Liver (tissue), 9 donors: ENCODE results near the gene TRIM71. TPM values are rescaled to one million over a fixed set of nuclear protein-coding genes. Genes with fewer than 3 reads are reported as not detected.
"Not testable (repeated sequence)": the region's sequence is repeated elsewhere in the genome, so short reads cannot be mapped to it uniquely, and the experiment has no call there.

Experiments used
- DNase-seq: peaks from one replicate; pipeline ENCODE4 v3.0.0-alpha.2; 2017; ENCODE audit warnings: low spot score
- H3K27ac ChIP-seq, 2 donors: one replicate each; pipeline ENCODE4 v1.7.0; 2013; ENCODE audit warnings: inconsistent platforms in 2 of 2, low read length in 2 of 2, control low read depth in 1 of 2, low read depth in 1 of 2, mild to moderate bottlenecking in 1 of 2
- H3K27me3 ChIP-seq, 4 donors: one replicate each; pipeline versions ENCODE4 v1.6.1 to v1.7.0; 2013; ENCODE audit warnings: low read length in 3 of 4, inconsistent platforms in 1 of 4, mild to moderate bottlenecking in 1 of 4, moderate library complexity in 1 of 4; ENCODE audit not compliant: control insufficient read depth in 4 of 4, insufficient read depth in 4 of 4
- H3K36me3 ChIP-seq, 4 donors: one replicate each; pipeline versions ENCODE4 v1.6.1 to v1.7.0; 2013; ENCODE audit warnings: low read length in 3 of 4, mild to moderate bottlenecking in 3 of 4, low read depth in 1 of 4, moderate library complexity in 1 of 4; ENCODE audit not compliant: control insufficient read depth in 4 of 4, insufficient read depth in 3 of 4
- H3K4me1 ChIP-seq, 4 donors: one replicate each; pipeline versions ENCODE4 v1.6.1 to v1.7.0; 2013; ENCODE audit warnings: low read length in 3 of 4, mild to moderate bottlenecking in 3 of 4, moderate library complexity in 1 of 4; ENCODE audit not compliant: control insufficient read depth in 4 of 4, insufficient read depth in 4 of 4
- H3K4me3 ChIP-seq, 3 donors: one replicate each; pipeline versions ENCODE4 v1.6.1 to v1.7.0; 2013; ENCODE audit warnings: low read length in 3 of 3, control low read depth in 1 of 3, low read depth in 1 of 3, mild to moderate bottlenecking in 1 of 3
- H3K9ac ChIP-seq, 2 donors: one replicate each; pipeline ENCODE4 v1.7.0; 2013; ENCODE audit warnings: low read length in 2 of 2, mild to moderate bottlenecking in 2 of 2, moderate library complexity in 2 of 2, control low read depth in 1 of 2, low read depth in 1 of 2
- H3K9me3 ChIP-seq, 4 donors: one replicate each; pipeline versions ENCODE4 v1.6.1 to v1.7.0; 2013; ENCODE audit warnings: low read length in 3 of 4; ENCODE audit not compliant: control insufficient read depth in 4 of 4
- EGR1 ChIP-seq, 2 donors: IDR thresholded peaks; 2 replicates each; pipeline ENCODE4 v1.6.1; 2016 to 2018; ENCODE audit warnings: antibody characterized with exemption in 2 of 2, low read depth in 2 of 2
- FOXA1 ChIP-seq: IDR thresholded peaks from 2 replicates; pipeline ENCODE4 v1.6.1; 2016; ENCODE audit warnings: antibody characterized with exemption
- FOXA2 ChIP-seq: IDR thresholded peaks from 2 replicates; pipeline ENCODE4 v1.6.1; 2016; ENCODE audit warnings: antibody characterized with exemption
- GABPA ChIP-seq, 2 donors: IDR thresholded peaks in 1 of 2; conservative IDR thresholded peaks in 1 of 2; 2 replicates each; pipeline ENCODE4 v1.6.1; 2016; ENCODE audit warnings: antibody characterized with exemption in 2 of 2, mild to moderate bottlenecking in 1 of 2, moderate library complexity in 1 of 2
- HNF4A ChIP-seq, 2 donors: conservative IDR thresholded peaks; 2 replicates each; pipeline ENCODE4 v1.6.1; 2016; ENCODE audit warnings: antibody characterized with exemption in 2 of 2, mild to moderate bottlenecking in 2 of 2
- JUND ChIP-seq, 2 donors: IDR thresholded peaks; 2 replicates each; pipeline ENCODE4 v1.6.1; 2016; ENCODE audit warnings: antibody characterized with exemption in 2 of 2
- RAD21 ChIP-seq, 2 donors: IDR thresholded peaks; 2 replicates each; pipeline ENCODE4 v1.6.1; 2016; ENCODE audit warnings: antibody characterized with exemption in 2 of 2, mild to moderate bottlenecking in 2 of 2
- RXRA ChIP-seq, 2 donors: IDR thresholded peaks; 2 replicates each; pipeline ENCODE4 v1.6.1; 2017 to 2018; ENCODE audit warnings: antibody characterized with exemption in 2 of 2, mild to moderate bottlenecking in 1 of 2
- SP1 ChIP-seq: IDR thresholded peaks from 2 replicates; pipeline ENCODE4 v1.6.1; 2018; ENCODE audit warnings: antibody characterized with exemption, mild to moderate bottlenecking
- TAF1 ChIP-seq: conservative IDR thresholded peaks from 2 replicates; pipeline ENCODE4 v1.6.1; 2016; ENCODE audit warnings: antibody characterized with exemption, mild to moderate bottlenecking
- YY1 ChIP-seq: IDR thresholded peaks from 2 replicates; pipeline ENCODE4 v1.6.1; 2016; ENCODE audit warnings: antibody characterized with exemption, mild to moderate bottlenecking
- WGBS: extraction: QIAGEN DNeasy Blood & Tissue Kit; methylation state at CpG from one replicate; pipeline ENCODE4 v1.1.7; 2013; 5-methylcytosine and 5-hydroxymethylcytosine counted together
- polyA plus RNA-seq, 2 donors: library from polyadenylated mRNA; stranded (reverse) in 1 of 2; unstranded in 1 of 2; fragments of 200-250 nt in 1 of 2; fragments of >200 nt in 1 of 2; fragmentation: Nextera tagmentation in 1 of 2; extraction: Ambion mirVana in 1 of 2; gene quantifications; one replicate each; pipeline versions ENCODE4 v1.2.1 to v1.2.3, GENCODE V29; 2013 to 2015
- total RNA-seq, 2 donors: library from RNA; depleted of rRNA; stranded (reverse); fragments of >200 nt; gene quantifications; one replicate each; pipeline ENCODE4 v1.2.3, GENCODE V29; 2014
- TF ChIP-seq, protein P1 (sequence below): IDR thresholded peaks from 2 replicates; pipeline ENCODE4 v1.6.1; 2016; ENCODE audit warnings: antibody characterized with exemption
- TF ChIP-seq, protein P2 (sequence below): fragments of 150-350 bp; IDR thresholded peaks from 2 replicates; pipeline ENCODE4 v1.5.1; 2017; ENCODE audit warnings: improper control_type of control experiment, low read depth, low read length; ENCODE audit not compliant: missing input control
- TF ChIP-seq, protein P3 (sequence below): IDR thresholded peaks from 2 replicates; pipeline ENCODE4 v1.6.1; 2016; ENCODE audit warnings: antibody characterized with exemption
- TF ChIP-seq, protein P4 (sequence below): IDR thresholded peaks from 2 replicates; pipeline ENCODE4 v1.6.1; 2016; ENCODE audit warnings: antibody characterized with exemption
- donor health status: healthy.
- donor health status: healthy.
- donor health status: healthy.
- donor health status: healthy.
- donor health status: healthy.

Gene TRIM71
- total and polyA plus RNA-seq, 4 donors = under 0.01 to 9.1 TPM; not detected in 2

DNA sequence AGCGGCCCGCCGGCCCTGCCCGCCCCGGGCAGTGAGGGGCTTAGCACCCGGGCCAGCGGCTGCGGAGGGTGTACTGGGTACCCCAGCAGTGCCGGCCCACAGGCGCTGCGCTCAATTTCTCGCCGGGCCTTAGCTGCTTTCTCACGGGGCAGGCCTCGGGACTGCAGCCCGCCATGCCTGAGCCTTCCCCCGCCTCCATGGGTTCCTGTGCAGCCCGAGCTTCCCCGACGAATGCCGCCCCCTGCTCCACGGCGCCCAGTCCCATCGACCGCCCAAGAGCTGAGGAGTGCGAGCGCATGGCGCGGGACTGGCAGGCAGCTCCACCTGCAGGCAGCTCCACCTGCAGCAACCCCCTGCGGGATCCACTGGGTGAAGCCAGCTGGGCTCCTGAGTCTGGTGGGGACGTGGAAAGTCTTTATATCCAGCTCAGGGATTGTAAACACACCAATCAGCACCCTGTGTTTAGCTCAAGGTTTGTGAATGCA, 85.1 kb downstream of the TRIM71 start:
- peak; percentile 17 to 60 for TF ChIP-seq RAD21 (IDR thresholded peaks at IDR 0.05)
- not testable (repeated sequence) for H3K9ac ChIP-seq, H3K36me3 ChIP-seq, H3K27ac ChIP-seq, H3K27me3 ChIP-seq, H3K9me3 ChIP-seq, H3K4me1 ChIP-seq
- DNase-seq = peak; percentile 38
- WGBS = 27% methylated on average over 31 of the region's 31 CpGs
- H3K4me3 ChIP-seq = peak overlapping the region in 1 of 3 donors; percentile 23

DNA sequence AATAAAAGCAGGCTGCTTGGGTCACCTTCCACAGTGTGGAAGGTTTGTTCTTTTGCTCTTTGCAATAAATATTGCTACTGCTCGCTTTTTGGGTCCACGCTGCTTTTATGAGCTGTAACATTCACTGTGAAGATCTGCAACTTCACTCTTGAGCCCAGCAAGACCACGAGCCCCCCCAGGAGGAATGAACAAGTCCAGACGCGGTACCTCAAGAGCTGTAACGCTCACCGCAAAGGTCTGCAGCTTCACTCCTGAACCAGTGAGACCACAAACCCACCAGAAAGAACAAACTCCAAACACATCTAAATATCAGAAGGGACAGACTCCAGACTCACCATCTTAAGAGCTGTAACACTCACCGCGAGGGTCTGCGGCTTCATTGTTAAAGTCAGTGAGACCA, 86.2 kb downstream of the TRIM71 start:
- DNase-seq = no peak
- no peak overlapping the region for H3K4me3 ChIP-seq
- H3K9me3 ChIP-seq = no peaks in the 10 kb centered on the region
- TF ChIP-seq EGR1 (IDR thresholded peaks at IDR 0.05; ENCODE audit: low read depth in 2 of 2) (no peak), TAF1 (no peak), FOXA2 (no peak), SP1 (no peak), YY1 (no peak), HNF4A (conservative IDR thresholded peaks at IDR 0.05) (no peak), RAD21 (IDR thresholded peaks at IDR 0.05) (no peak), JUND (IDR thresholded peaks at IDR 0.05) (no peak), RXRA (IDR thresholded peaks at IDR 0.05) (no peak)
- TF ChIP-seq, protein P1, sequence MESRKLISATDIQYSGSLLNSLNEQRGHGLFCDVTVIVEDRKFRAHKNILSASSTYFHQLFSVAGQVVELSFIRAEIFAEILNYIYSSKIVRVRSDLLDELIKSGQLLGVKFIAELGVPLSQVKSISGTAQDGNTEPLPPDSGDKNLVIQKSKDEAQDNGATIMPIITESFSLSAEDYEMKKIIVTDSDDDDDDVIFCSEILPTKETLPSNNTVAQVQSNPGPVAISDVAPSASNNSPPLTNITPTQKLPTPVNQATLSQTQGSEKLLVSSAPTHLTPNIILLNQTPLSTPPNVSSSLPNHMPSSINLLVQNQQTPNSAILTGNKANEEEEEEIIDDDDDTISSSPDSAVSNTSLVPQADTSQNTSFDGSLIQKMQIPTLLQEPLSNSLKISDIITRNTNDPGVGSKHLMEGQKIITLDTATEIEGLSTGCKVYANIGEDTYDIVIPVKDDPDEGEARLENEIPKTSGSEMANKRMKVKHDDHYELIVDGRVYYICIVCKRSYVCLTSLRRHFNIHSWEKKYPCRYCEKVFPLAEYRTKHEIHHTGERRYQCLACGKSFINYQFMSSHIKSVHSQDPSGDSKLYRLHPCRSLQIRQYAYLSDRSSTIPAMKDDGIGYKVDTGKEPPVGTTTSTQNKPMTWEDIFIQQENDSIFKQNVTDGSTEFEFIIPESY = no peak
- TF ChIP-seq, protein P2, sequence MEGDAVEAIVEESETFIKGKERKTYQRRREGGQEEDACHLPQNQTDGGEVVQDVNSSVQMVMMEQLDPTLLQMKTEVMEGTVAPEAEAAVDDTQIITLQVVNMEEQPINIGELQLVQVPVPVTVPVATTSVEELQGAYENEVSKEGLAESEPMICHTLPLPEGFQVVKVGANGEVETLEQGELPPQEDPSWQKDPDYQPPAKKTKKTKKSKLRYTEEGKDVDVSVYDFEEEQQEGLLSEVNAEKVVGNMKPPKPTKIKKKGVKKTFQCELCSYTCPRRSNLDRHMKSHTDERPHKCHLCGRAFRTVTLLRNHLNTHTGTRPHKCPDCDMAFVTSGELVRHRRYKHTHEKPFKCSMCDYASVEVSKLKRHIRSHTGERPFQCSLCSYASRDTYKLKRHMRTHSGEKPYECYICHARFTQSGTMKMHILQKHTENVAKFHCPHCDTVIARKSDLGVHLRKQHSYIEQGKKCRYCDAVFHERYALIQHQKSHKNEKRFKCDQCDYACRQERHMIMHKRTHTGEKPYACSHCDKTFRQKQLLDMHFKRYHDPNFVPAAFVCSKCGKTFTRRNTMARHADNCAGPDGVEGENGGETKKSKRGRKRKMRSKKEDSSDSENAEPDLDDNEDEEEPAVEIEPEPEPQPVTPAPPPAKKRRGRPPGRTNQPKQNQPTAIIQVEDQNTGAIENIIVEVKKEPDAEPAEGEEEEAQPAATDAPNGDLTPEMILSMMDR = no peak
- H3K36me3 ChIP-seq = no peaks in the 10 kb centered on the region
- H3K4me1 ChIP-seq = peaks cover 0 to 4% (median 0%) of the 10 kb centered on the region in 4 donors
- no peak overlapping the region for H3K9ac ChIP-seq
- 95% methylated on average over 10 of the region's 10 CpGs for WGBS
- no peak overlapping the region for H3K27ac ChIP-seq
- H3K27me3 ChIP-seq = peaks cover 0 to 7% (median 0%) of the 10 kb centered on the region in 4 donors

DNA sequence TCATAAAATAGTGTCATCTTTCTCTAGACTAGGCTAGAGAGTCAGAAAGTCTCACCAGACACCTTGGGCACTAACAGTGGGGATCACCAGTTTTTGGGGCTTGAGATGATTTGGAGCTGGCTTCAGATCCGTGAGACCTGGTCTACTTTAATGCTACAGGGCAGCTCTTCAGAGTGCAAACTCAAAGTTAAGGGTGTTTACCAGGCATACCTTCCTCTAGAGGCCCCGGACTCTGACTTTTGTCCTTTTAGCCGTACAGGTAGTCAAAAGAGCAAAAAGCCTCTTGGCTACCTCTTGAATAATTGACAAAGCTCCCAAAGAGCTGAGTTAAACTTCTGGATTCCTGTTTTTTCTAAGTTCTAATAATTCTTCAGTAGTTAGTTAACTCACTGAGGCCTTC, 92.2 kb downstream of the TRIM71 start:
- Histone ChIP-seq H3K27ac (no peak overlapping the region), H3K9me3 (no peaks in the 10 kb centered on the region), H3K9ac (no peak overlapping the region), H3K4me1 (no peaks in the 10 kb centered on the region), H3K4me3 (no peak overlapping the region), H3K36me3 (no peaks in the 10 kb centered on the region), H3K27me3 (no peaks in the 10 kb centered on the region)
- DNase-seq = no peak
- 57% methylated on average over 3 of the region's 3 CpGs for WGBS
- TF ChIP-seq JUND (IDR thresholded peaks at IDR 0.05) (no peak), HNF4A (conservative IDR thresholded peaks at IDR 0.05) (no peak), FOXA2 (no peak), GABPA (IDR thresholded peaks at IDR 0.05 in 1 of 2, conservative IDR thresholded peaks at IDR 0.05 in 1 of 2) (no peak), RAD21 (IDR thresholded peaks at IDR 0.05) (no peak), EGR1 (IDR thresholded peaks at IDR 0.05; ENCODE audit: low read depth in 2 of 2) (no peak), FOXA1 (no peak), SP1 (no peak), RXRA (IDR thresholded peaks at IDR 0.05) (no peak)
- TF ChIP-seq, protein P3, sequence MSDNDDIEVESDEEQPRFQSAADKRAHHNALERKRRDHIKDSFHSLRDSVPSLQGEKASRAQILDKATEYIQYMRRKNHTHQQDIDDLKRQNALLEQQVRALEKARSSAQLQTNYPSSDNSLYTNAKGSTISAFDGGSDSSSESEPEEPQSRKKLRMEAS = no peak
- TF ChIP-seq, protein P1 = no peak
- TF ChIP-seq, protein P4, sequence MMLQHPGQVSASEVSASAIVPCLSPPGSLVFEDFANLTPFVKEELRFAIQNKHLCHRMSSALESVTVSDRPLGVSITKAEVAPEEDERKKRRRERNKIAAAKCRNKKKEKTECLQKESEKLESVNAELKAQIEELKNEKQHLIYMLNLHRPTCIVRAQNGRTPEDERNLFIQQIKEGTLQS = no peak
- TF ChIP-seq, protein P2 = no peak
